C1 segment of cervical spinal cord (tissue), 14 donors: ENCODE measurements around the gene YIPF1.
"Not testable (repeated sequence)": the region's sequence is repeated elsewhere in the genome, so short reads cannot be mapped to it uniquely, and the experiment has no call there.

Experiments used
- DNase-seq, 14 donors: peaks; one replicate each; lab custom pipeline; 2025; lab: John Stamatoyannopoulos, UW

YIPF1 gene

GRCh38 chr1:53842347-53842746, 47.2 kb downstream of the YIPF1 start:
- DNase-seq: no peak

- no peak for DNase-seq
These were observed 51.0 kb downstream of the YIPF1 start for GRCh38 chr1:53838654-53838974.

GRCh38 chr1:53837924-53838653, 51.5 kb downstream of the YIPF1 start, which contains the start of gene NDC1:
Gene NDC1 (minus strand): TSS chr1:53838296. CDS start chr1:53838261, 35 bp downstream.
- DNase-seq: peak; percentile 68 to 99 (median 94)

GRCh38 chr1:53837646-53837923, 52.0 kb downstream of the YIPF1 start:
- DNase-seq: no peak

GRCh38 chr1:53835491-53835890, 54.1 kb downstream of the YIPF1 start:
- DNase-seq: no peak

GRCh38 chr1:53834776-53835175, 54.8 kb downstream of the YIPF1 start:
- no peak for DNase-seq

- no peak for DNase-seq
These were observed 56.2 kb downstream of the YIPF1 start for GRCh38 chr1:53833393-53833792.

GRCh38 chr1:53826367-53826766, 63.2 kb downstream of the YIPF1 start:
- DNase-seq: no peak

GRCh38 chr1:53825306-53825705, 64.3 kb downstream of the YIPF1 start:
- no peak for DNase-seq

GRCh38 chr1:53822931-53823330, 66.7 kb downstream of the YIPF1 start:
- DNase-seq: no peak

- no peak for DNase-seq
These were observed 68.2 kb downstream of the YIPF1 start for GRCh38 chr1:53821380-53821779.

- no peak for DNase-seq
These were observed 70.2 kb downstream of the YIPF1 start for GRCh38 chr1:53819387-53819786.

- DNase-seq: not testable (repeated sequence)
These were observed 73.0 kb downstream of the YIPF1 start for GRCh38 chr1:53816584-53816983.

GRCh38 chr1:53815484-53815883, 74.1 kb downstream of the YIPF1 start:
- DNase-seq: not testable (repeated sequence)

- no peak for DNase-seq
These were observed 78.2 kb downstream of the YIPF1 start for GRCh38 chr1:53811414-53811851.

- DNase-seq: no peak
These were observed 79.1 kb downstream of the YIPF1 start for GRCh38 chr1:53810497-53810896.

- DNase-seq: no peak
These were observed 79.6 kb downstream of the YIPF1 start for GRCh38 chr1:53810007-53810406.

- DNase-seq: no peak
These were observed 81.7 kb downstream of the YIPF1 start for GRCh38 chr1:53807916-53808315.

- no peak for DNase-seq
These were observed 84.6 kb downstream of the YIPF1 start for GRCh38 chr1:53804791-53805505.

GRCh38 chr1:53804181-53804580, 85.4 kb downstream of the YIPF1 start:
- no peak for DNase-seq
